Measurements from ENCODE around the gene ALDH1A1. TPM values are rescaled to one million over a fixed set of nuclear protein-coding genes. Genes with fewer than 3 reads are reported as not detected.

The ALDH1A1 gene
- total and polyA plus RNA-seq, 2 of the 8 experiments (the other 6 are each of a cell fraction or from before 2014, with no cell fraction given): 0.50 to 0.82 TPM

GRCh38 chr9:72891043-72891442, 61.8 kb downstream of the ALDH1A1 start:
- Histone ChIP-seq H3K56ac (replicated peaks; ENCODE audit: insufficient read length, low read depth, low read length) (no peak overlapping the region), H3K4me3 (ENCODE audit: extremely low read depth in 1 of 4, insufficient read depth in 2 of 4, low read depth in 3 of 4, low read length in 4 of 4) (no peak overlapping the region), H3K23ac (ENCODE audit: insufficient read length) (no peak overlapping the region), H3K18ac (ENCODE audit: extremely low read depth, low read length) (no peak overlapping the region), H2BK5ac (ENCODE audit: low read depth, low read length) (no peak overlapping the region), H4K5ac (ENCODE audit: insufficient read length, low read depth, low read length) (no peak overlapping the region), H4K91ac (replicated peaks; ENCODE audit: insufficient read length, low read length) (no peak overlapping the region), H3K4ac (replicated peaks; ENCODE audit: insufficient read length, low read depth, low read length) (no peak overlapping the region), H3K79me1 (ENCODE audit: low read depth, low read length) (no peaks in the 10 kb centered on the region), H3K9ac (replicated peaks in 1 of 4; ENCODE audit: extremely low read depth in 1 of 4, low read depth in 3 of 4, low read length in 3 of 4) (no peak overlapping the region), H4K8ac (ENCODE audit: extremely low read depth, insufficient read depth, low read length) (no peak overlapping the region), H3K27ac (ENCODE audit: low read depth, low read length) (no peak overlapping the region), H3K4me1 (replicated peaks in 1 of 4; ENCODE audit: control insufficient read depth in 3 of 4, insufficient read depth in 4 of 4, low read length in 3 of 4) (no peaks in the 10 kb centered on the region), H3K4me2 (ENCODE audit: insufficient read depth in 1 of 2, low read depth in 2 of 2, low read length in 2 of 2) (no peak overlapping the region), H2AFZ (ENCODE audit: low read length) (no peak overlapping the region; the same call in 1 of the 2 replicates), H3K23me2 (ENCODE audit: low read depth, low read length) (no peaks in the 10 kb centered on the region), H2AK5ac (ENCODE audit: low read depth, low read length) (no peak overlapping the region), H3K14ac (ENCODE audit: insufficient read length) (no peak overlapping the region), H3K79me2 (ENCODE audit: control insufficient read depth in 1 of 2, insufficient read depth in 2 of 2, low read length in 2 of 2) (no peaks in the 10 kb centered on the region), H2BK120ac (replicated peaks; ENCODE audit: low read depth, low read length) (no peak overlapping the region), H2BK12ac (ENCODE audit: low read depth, low read length) (no peak overlapping the region), H2BK20ac (ENCODE audit: low read length) (no peak overlapping the region), H3K36me3 (ENCODE audit: control insufficient read depth in 2 of 4, insufficient read depth in 4 of 4, low read length in 3 of 4) (no peaks in the 10 kb centered on the region), H4K20me1 (replicated peaks in 1 of 2; ENCODE audit: control insufficient read depth in 1 of 2, insufficient read depth in 2 of 2, low read length in 2 of 2) (no peaks in the 10 kb centered on the region), H3K9me3 (ENCODE audit: insufficient read depth in 2 of 2, low read depth in 1 of 2, low read length in 1 of 2) (peaks cover 0 to 3% of the 10 kb centered on the region in 2 experiments; a peak in 1 of 4 replicates), H3K27me3 (replicated peaks in 1 of 4; ENCODE audit: control insufficient read depth in 3 of 4, extremely low read depth in 1 of 4, insufficient read depth in 3 of 4, low read length in 3 of 4) (no peaks in the 10 kb centered on the region), H2BK15ac (ENCODE audit: low read length) (no peak overlapping the region)
- TF ChIP-seq SP2 (IDR thresholded peaks at IDR 0.05; ENCODE audit: low read length) (no peak), RNF2 (IDR thresholded peaks at IDR 0.05; ENCODE audit: borderline replicate concordance, low read depth, low read length, missing control alignments, poor library complexity, severe bottlenecking) (no peak), CTBP2 (IDR thresholded peaks at IDR 0.05; ENCODE audit: borderline replicate concordance, insufficient read depth, insufficient read length, low read length) (no peak), EP300 (IDR thresholded peaks at IDR 0.05; ENCODE audit: borderline replicate concordance in 1 of 2, low read depth in 2 of 2, low read length in 2 of 2) (no peak), JUND (IDR thresholded peaks at IDR 0.05; ENCODE audit: low read length) (no peak), GTF2F1 (IDR thresholded peaks at IDR 0.05; ENCODE audit: borderline replicate concordance, low read depth, low read length) (no peak), CHD1 (IDR thresholded peaks at IDR 0.05; ENCODE audit: low read depth, low read length) (no peak), TEAD4 (IDR thresholded peaks at IDR 0.05; ENCODE audit: low read depth, low read length) (no peak)
- DNase-seq (ENCODE audit: low read depth in 1 of 2, low spot score in 2 of 2): no peak
- ChIA-PET POLR2A (ENCODE audit: partially characterized antibody) (no interaction called here), CTCF (ENCODE audit: partially characterized antibody) (interaction anchor here (1.4 to 2.4 kb wide), 2 partner anchors 19 to 132 kb away, joined by 6 to 8 read pairs; no protein-coding TSS in a partner anchor)
- WGBS, 2 experiments (ENCODE audit: extremely low coverage in 1 of 2, insufficient coverage in 1 of 2, insufficient read length in 1 of 2, insufficient replicate concordance in 2 of 2, low coverage in 1 of 2, low lambda C conversion rate in 2 of 2, missing lambda C conversion rate in 1 of 2): 89% methylated on average over 2 of the region's 2 CpGs; no CpG with 5 or more reads in 1 of the 2 experiments
- no peak for FAIRE-seq

Data from H1 (cell line).